ENCODE measurements around the gene ZBTB4.

Gene ZBTB4

GRCh38 chr17:7459961-7460545 lies 19.4 kb downstream of the ZBTB4 start:
- no peak overlapping the region for H3K4me3 ChIP-seq (ENCODE audit: low read depth, low read length)
- DNase-seq (ENCODE audit: low read depth, low spot score): no peak
- TF ChIP-seq, protein P1, sequence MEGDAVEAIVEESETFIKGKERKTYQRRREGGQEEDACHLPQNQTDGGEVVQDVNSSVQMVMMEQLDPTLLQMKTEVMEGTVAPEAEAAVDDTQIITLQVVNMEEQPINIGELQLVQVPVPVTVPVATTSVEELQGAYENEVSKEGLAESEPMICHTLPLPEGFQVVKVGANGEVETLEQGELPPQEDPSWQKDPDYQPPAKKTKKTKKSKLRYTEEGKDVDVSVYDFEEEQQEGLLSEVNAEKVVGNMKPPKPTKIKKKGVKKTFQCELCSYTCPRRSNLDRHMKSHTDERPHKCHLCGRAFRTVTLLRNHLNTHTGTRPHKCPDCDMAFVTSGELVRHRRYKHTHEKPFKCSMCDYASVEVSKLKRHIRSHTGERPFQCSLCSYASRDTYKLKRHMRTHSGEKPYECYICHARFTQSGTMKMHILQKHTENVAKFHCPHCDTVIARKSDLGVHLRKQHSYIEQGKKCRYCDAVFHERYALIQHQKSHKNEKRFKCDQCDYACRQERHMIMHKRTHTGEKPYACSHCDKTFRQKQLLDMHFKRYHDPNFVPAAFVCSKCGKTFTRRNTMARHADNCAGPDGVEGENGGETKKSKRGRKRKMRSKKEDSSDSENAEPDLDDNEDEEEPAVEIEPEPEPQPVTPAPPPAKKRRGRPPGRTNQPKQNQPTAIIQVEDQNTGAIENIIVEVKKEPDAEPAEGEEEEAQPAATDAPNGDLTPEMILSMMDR (IDR thresholded peaks at IDR 0.05; ENCODE audit: low read depth, low read length): no peak
- in situ Hi-C loops (cut with HindIII; ENCODE audit: low sequenced_read_pairs): no loop called here

GRCh38 chr17:7448461-7448860 lies 31.0 kb downstream of the ZBTB4 start:
- in situ Hi-C loops (cut with HindIII; ENCODE audit: low sequenced_read_pairs): no loop called here
- DNase-seq (ENCODE audit: low read depth, low spot score): no peak
- TF ChIP-seq, protein P1 (IDR thresholded peaks at IDR 0.05; ENCODE audit: low read depth, low read length): no peak
- no peak overlapping the region for H3K4me3 ChIP-seq (ENCODE audit: low read depth, low read length)

DNA sequence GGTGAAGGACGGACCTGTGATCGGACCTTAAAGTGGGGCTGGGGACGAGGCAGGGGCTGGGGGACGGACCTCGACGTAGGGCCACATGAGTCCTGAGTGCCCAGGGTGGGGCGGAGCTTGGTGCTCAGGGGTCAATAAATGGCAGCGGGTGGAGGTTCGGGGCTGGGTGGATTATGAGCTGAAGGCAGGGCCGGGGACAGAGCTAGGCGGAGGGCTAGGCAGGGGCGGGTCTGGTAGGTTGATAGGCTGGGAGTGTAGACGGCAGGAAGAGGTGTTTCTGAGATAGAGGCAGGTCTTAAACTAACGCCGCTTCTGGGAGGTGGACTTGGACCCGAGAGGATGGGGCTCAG lies 33.8 kb downstream of the ZBTB4 start:
- no peak for DNase-seq (ENCODE audit: low read depth, low spot score)
- TF ChIP-seq, protein P1 (IDR thresholded peaks at IDR 0.05; ENCODE audit: low read depth, low read length): no peak
- peak overlapping the region; percentile 29 for H3K4me3 ChIP-seq (ENCODE audit: low read depth, low read length)
- in situ Hi-C loops (cut with HindIII; ENCODE audit: low sequenced_read_pairs): no loop called here

- peak; percentile 10 for DNase-seq (ENCODE audit: low read depth, low spot score)
- TF ChIP-seq, protein P1 (IDR thresholded peaks at IDR 0.05; ENCODE audit: low read depth, low read length): no peak
- H3K4me3 ChIP-seq (ENCODE audit: low read depth, low read length): peak within 1 kb of the TSS; percentile 29
- in situ Hi-C loops (cut with HindIII; ENCODE audit: low sequenced_read_pairs): no loop called here
Observed at GRCh38 chr17:7444682-7445618, 34.5 kb downstream of the ZBTB4 start, which contains the start of gene CHRNB1. Gene CHRNB1, plus strand, starts transcription at chr17:7445061. Its CDS starts 67 bp downstream, at chr17:7445128.

DNA sequence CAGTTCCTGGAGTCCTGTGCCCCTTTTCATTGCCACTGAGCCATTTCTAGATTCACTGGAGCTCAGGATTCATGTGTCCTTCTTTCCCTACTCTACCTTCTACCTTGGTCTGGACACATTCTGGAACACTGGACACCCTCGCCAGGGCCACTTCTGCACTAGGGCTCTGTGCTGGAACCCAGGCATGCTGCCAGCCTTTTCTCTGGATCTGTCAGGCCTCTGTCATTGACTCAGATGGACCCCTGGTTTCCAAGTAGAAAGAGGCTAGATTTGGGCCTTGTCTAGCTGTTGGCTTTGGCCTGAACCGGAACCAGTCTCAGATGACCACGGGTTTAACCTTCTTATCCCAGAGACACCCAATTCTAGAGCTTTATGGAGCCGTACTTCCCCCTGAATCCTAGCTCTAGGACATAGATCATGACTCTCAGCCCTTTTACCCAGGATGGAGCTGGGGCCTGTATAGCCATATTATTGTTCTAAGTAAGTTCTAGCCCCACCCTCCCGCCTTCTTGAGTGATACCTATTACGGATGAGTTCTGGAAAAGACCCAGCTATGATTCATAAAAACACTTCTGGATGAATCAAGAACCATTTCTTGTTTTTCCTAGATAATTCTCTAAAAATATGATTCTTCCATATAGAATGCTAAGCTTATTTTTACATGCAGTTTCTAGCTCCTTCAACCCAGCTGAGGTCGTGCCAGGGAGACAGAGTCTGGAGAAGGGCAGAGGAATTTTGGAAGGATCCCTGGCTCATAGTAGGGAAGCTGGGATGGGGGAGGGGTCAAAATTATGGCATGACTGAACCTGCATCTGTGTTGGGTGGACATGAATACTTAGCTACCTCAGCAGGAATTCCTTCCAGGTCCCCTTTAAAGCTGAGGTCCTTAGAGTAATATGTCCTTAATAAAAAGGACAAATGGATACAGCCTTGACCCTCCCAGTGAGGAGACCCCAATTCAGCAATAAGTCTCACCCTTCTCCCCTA lies 35.6 kb downstream of the ZBTB4 start:
- TF ChIP-seq, protein P1 (IDR thresholded peaks at IDR 0.05; ENCODE audit: low read depth, low read length): no peak
- H3K4me3 ChIP-seq (ENCODE audit: low read depth, low read length): no peak overlapping the region
- peak; percentile 47 for DNase-seq (ENCODE audit: low read depth, low spot score)
- in situ Hi-C loops (cut with HindIII; ENCODE audit: low sequenced_read_pairs): no loop called here

- H3K4me3 ChIP-seq (ENCODE audit: low read depth, low read length): no peak overlapping the region
- TF ChIP-seq, protein P1 (IDR thresholded peaks at IDR 0.05; ENCODE audit: low read depth, low read length): no peak
- in situ Hi-C loops (cut with HindIII; ENCODE audit: low sequenced_read_pairs): no loop called here
- DNase-seq (ENCODE audit: low read depth, low spot score): no peak
Observed at GRCh38 chr17:7442142-7442541, 37.3 kb downstream of the ZBTB4 start.

All from astrocyte of the spinal cord (primary cell).